IMR-90 (cell line): ENCODE results near the gene DENND1A. TPM values are rescaled to one million over a fixed set of nuclear protein-coding genes. Genes with fewer than 3 reads are reported as not detected.

ENCODE experiments used
- ATAC-seq: fragments of 200-7000 bp; cut with Tn5 transposase; 2 replicates; pipeline ENCODE4 v1.9.1; 2020; ENCODE audit warnings: low read depth, mild to moderate bottlenecking, moderate library complexity
- BruUV-seq: library from RNA; stranded (reverse); fragments of 400-500 nt; replicated peaks from 2 replicates; lab custom pipeline; 2021; lab: Mats Ljungman, UMichigan
- CTCF ChIA-PET: fragments of 300-600 bp; formaldehyde crosslinking; extraction: SDS; loops from one replicate; lab custom pipeline; 2021; ENCODE audit warnings: antibody characterized with exemption; lab: Yijun Ruan, JAX
- POLR2A ChIA-PET: fragments of 300-600 bp; sonication (Branson Sonifier 250); formaldehyde crosslinking; loops from one replicate; lab custom pipeline; 2022; ENCODE audit warnings: antibody characterized with exemption; ENCODE audit not compliant: unreplicated experiment; lab: Charles Lee
- DNase-seq: peaks from one replicate; pipeline ENCODE4 v3.0.0; 2013
- H2AFZ ChIP-seq: replicated peaks from 2 replicates; pipeline ENCODE3; 2013; ENCODE audit warnings: low read length, mild to moderate bottlenecking; ENCODE audit not compliant: poor library complexity
- H2AK5ac ChIP-seq: 2 replicates; pipeline ENCODE4 v1.6.1; 2013; ENCODE audit warnings: low read depth, low read length, inconsistent platforms
- H2AK9ac ChIP-seq: replicated peaks from 2 replicates; pipeline ENCODE3; 2013; ENCODE audit warnings: mild to moderate bottlenecking, low read depth, low read length, moderate library complexity; ENCODE audit not compliant: poor library complexity
- H2BK120ac ChIP-seq: 2 replicates; pipeline ENCODE4 v1.6.1; 2013; ENCODE audit warnings: low read depth, low read length, inconsistent platforms
- H2BK15ac ChIP-seq: 3 replicates; pipeline ENCODE4 v1.6.1; 2013; ENCODE audit warnings: low read depth, low read length, inconsistent platforms
- H2BK20ac ChIP-seq: 2 replicates; pipeline ENCODE4 v1.6.1; 2013; ENCODE audit warnings: low read depth, mild to moderate bottlenecking, inconsistent platforms, low read length, moderate library complexity
- H2BK5ac ChIP-seq: 2 replicates; pipeline ENCODE4 v1.6.1; 2013; ENCODE audit warnings: mild to moderate bottlenecking, low read depth, low read length, inconsistent platforms; ENCODE audit not compliant: poor library complexity, severe bottlenecking
- H3K14ac ChIP-seq: replicated peaks from 2 replicates; pipeline ENCODE4 v1.6.1; 2013; ENCODE audit warnings: low read depth, low read length, inconsistent platforms
- H3K18ac ChIP-seq: 2 replicates; pipeline ENCODE4 v1.6.1; 2013; ENCODE audit warnings: low read depth, low read length, control low read depth
- H3K23ac ChIP-seq: 2 replicates; pipeline ENCODE4 v1.6.1; 2013; ENCODE audit warnings: low read depth, low read length, inconsistent platforms
- H3K27ac ChIP-seq: 2 replicates; pipeline ENCODE4 v1.5.1; 2013; ENCODE audit warnings: mild to moderate bottlenecking, control low read depth, low read length; ENCODE audit not compliant: insufficient read depth
- H3K27me3 ChIP-seq: 2 replicates; pipeline ENCODE4 v1.6.1; 2013; ENCODE audit warnings: low read length; ENCODE audit not compliant: control insufficient read depth, insufficient read depth
- H3K36me3 ChIP-seq: 2 replicates; pipeline ENCODE4 v1.6.1; 2013; ENCODE audit warnings: low read length, mixed read lengths; ENCODE audit not compliant: control insufficient read depth, insufficient read depth
- H3K4ac ChIP-seq: 2 replicates; pipeline ENCODE4 v1.6.1; 2013; ENCODE audit warnings: low read depth, low read length, inconsistent platforms
- H3K4me1 ChIP-seq: 2 replicates; pipeline ENCODE4 v1.6.1; 2013; ENCODE audit warnings: low read length, mixed read lengths; ENCODE audit not compliant: control insufficient read depth, insufficient read depth
- H3K4me2 ChIP-seq: 2 replicates; pipeline ENCODE4 v1.6.1; 2013; ENCODE audit warnings: low read depth, mild to moderate bottlenecking, control low read depth, low read length, moderate library complexity
- H3K4me3 ChIP-seq: 2 replicates; pipeline ENCODE4 v1.5.1; 2013; ENCODE audit warnings: low read depth, mild to moderate bottlenecking, control low read depth, low read length, moderate library complexity; ENCODE audit not compliant: insufficient read depth
- H3K56ac ChIP-seq: 2 replicates; pipeline ENCODE4 v1.6.1; 2013; ENCODE audit warnings: low read length, inconsistent platforms; ENCODE audit not compliant: insufficient read depth; ENCODE audit errors: extremely low read depth
- H3K79me1 ChIP-seq, 2 experiments: 2 replicates each; pipeline ENCODE4 v1.6.1; 2013; ENCODE audit warnings: low read length in 2 of 2, inconsistent platforms in 1 of 2, low read depth in 1 of 2
- H3K9ac ChIP-seq: 2 replicates; pipeline ENCODE4 v1.6.1; 2013; ENCODE audit warnings: low read depth, low read length, control low read depth
- H3K9me1 ChIP-seq: 2 replicates; pipeline ENCODE4 v1.6.1; 2013; ENCODE audit warnings: low read length, inconsistent platforms; ENCODE audit not compliant: insufficient read depth
- H3K9me3 ChIP-seq: 2 replicates; pipeline ENCODE4 v1.6.1; 2013; ENCODE audit warnings: low read length; ENCODE audit not compliant: control insufficient read depth, insufficient read depth
- H4K20me1 ChIP-seq: 2 replicates; pipeline ENCODE4 v1.6.1; 2013; ENCODE audit warnings: low read length, inconsistent platforms; ENCODE audit not compliant: insufficient read depth
- H4K5ac ChIP-seq: 2 replicates; pipeline ENCODE4 v1.6.1; 2013; ENCODE audit warnings: mild to moderate bottlenecking, low read depth, low read length, control low read depth
- H4K8ac ChIP-seq, 2 experiments: 2 replicates each; pipeline ENCODE4 v1.6.1; 2013; ENCODE audit warnings: low read depth in 2 of 2, low read length in 2 of 2, control low read depth in 1 of 2, inconsistent platforms in 1 of 2
- H4K91ac ChIP-seq: 2 replicates; pipeline ENCODE4 v1.6.1; 2013; ENCODE audit warnings: low read depth, low read length, inconsistent platforms; ENCODE audit not compliant: insufficient read depth
- BHLHE40 ChIP-seq: fragments of 150-350 bp; IDR thresholded peaks from 2 replicates; pipeline ENCODE4 v1.6.1; 2016; ENCODE audit warnings: mild to moderate bottlenecking, low read depth, low read length
- CEBPB ChIP-seq: IDR thresholded peaks from 2 replicates; pipeline ENCODE4 v1.6.1; 2012; ENCODE audit warnings: low read depth, low read length, improper control_type of control experiment
- FOS ChIP-seq: fragments of 150-350 bp; IDR thresholded peaks from 2 replicates; pipeline ENCODE4 v1.6.1; 2016; ENCODE audit warnings: low read depth, low read length
- MAFK ChIP-seq: IDR thresholded peaks from 2 replicates; pipeline ENCODE4 v1.6.1; 2012; ENCODE audit warnings: low read depth, low read length, improper control_type of control experiment
- MAZ ChIP-seq: IDR thresholded peaks from 2 replicates; pipeline ENCODE4 v1.6.1; 2012; ENCODE audit warnings: low read depth, mild to moderate bottlenecking, low read length, improper control_type of control experiment, moderate library complexity, borderline replicate concordance
- MXI1 ChIP-seq: IDR thresholded peaks from 2 replicates; pipeline ENCODE4 v1.6.1; 2012; ENCODE audit warnings: low read depth, mild to moderate bottlenecking, low read length, moderate library complexity, borderline replicate concordance
- NFE2L2 ChIP-seq: fragments of 150-350 bp; IDR thresholded peaks from 2 replicates; pipeline ENCODE4 v1.6.1; 2016; ENCODE audit warnings: low read depth, mild to moderate bottlenecking, low read length
- RFX5 ChIP-seq: IDR thresholded peaks from 2 replicates; pipeline ENCODE4 v1.8.0; 2012; ENCODE audit warnings: low read depth, mild to moderate bottlenecking, low read length, moderate library complexity
- SMC3 ChIP-seq: fragments of 150-350 bp; IDR thresholded peaks from 2 replicates; pipeline ENCODE4 v1.6.1; 2016; ENCODE audit warnings: low read depth, mild to moderate bottlenecking, antibody characterized with exemption, low read length, moderate library complexity
- WGBS, 2 experiments: methylation state at CpG; one replicate each; pipeline versions ENCODE4 v1.1.5 to v1.1.7; 2013; ENCODE audit warnings: missing lambda C conversion rate in 2 of 2; ENCODE audit not compliant: insufficient read length in 1 of 2; ENCODE audit errors: extremely low coverage in 2 of 2; 5-methylcytosine and 5-hydroxymethylcytosine counted together
- dilution Hi-C: fragments of 300-500 bp; cut with HindIII; formaldehyde crosslinking; loops from one replicate; pipeline ENCODE4 v1.14.3; 2018; ENCODE audit warnings: low sequenced_read_pairs; ENCODE audit not compliant: unreplicated experiment
- in situ Hi-C: fragments of 300-500 bp; cut with MboI; formaldehyde crosslinking; loops from 3 replicates; pipeline ENCODE4 v1.14.3; 2019; ENCODE audit warnings: low sequenced_read_pairs, inconsistent platforms, mixed read lengths
- intact Hi-C: fragments of 100-400 bp; cut with micrococcal nuclease; formaldehyde crosslinking; loops from 2 replicates; pipeline ENCODE4 v1.10.0; 2022
- polyA plus RNA-seq, 3 experiments: library from polyadenylated mRNA; depleted of rRNA; stranded (reverse); fragments of >200 nt; gene quantifications; 2 replicates each; pipeline ENCODE4 v1.2.3, GENCODE V29; 2012; ENCODE audit warnings: low replicate concordance in 1 of 3
- total RNA-seq: library from RNA; depleted of rRNA; stranded (reverse); fragments of >200 nt; gene quantifications from 2 replicates; pipeline ENCODE4 v1.2.3, GENCODE V29; 2012
- TF ChIP-seq, protein P1 (sequence below): fragments of 150-350 bp; IDR thresholded peaks from 2 replicates; pipeline ENCODE4 v1.6.1; 2017; ENCODE audit warnings: mild to moderate bottlenecking, antibody characterized with exemption, low read length, low read depth

DENND1A gene
- total and polyA plus RNA-seq, 2 of the 4 experiments (the other 2 are of a cell fraction): 21.4 to 27.6 TPM

- no peak overlapping the region for H3K56ac ChIP-seq
- TF ChIP-seq RFX5 (no peak), BHLHE40 (no peak), MAFK (no peak), SMC3 (no peak), NFE2L2 (no peak), CEBPB (no peak), FOS (no peak), MAZ (no peak), MXI1 (no peak)
- TF ChIP-seq, protein P1, sequence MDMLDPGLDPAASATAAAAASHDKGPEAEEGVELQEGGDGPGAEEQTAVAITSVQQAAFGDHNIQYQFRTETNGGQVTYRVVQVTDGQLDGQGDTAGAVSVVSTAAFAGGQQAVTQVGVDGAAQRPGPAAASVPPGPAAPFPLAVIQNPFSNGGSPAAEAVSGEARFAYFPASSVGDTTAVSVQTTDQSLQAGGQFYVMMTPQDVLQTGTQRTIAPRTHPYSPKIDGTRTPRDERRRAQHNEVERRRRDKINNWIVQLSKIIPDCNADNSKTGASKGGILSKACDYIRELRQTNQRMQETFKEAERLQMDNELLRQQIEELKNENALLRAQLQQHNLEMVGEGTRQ: no peak
- no peak overlapping the region for H4K5ac ChIP-seq
- H2BK120ac ChIP-seq: no peak overlapping the region
- no peaks in the 10 kb centered on the region for H3K4me1 ChIP-seq
- in situ Hi-C loops (no loop called here), intact Hi-C loops (no loop called here), dilution Hi-C loops (no loop called here)
- H2AFZ ChIP-seq: no peak overlapping the region
- H3K4me3 ChIP-seq: no peak overlapping the region
- no peaks in the 10 kb centered on the region for H3K27me3 ChIP-seq
- no peak overlapping the region for H3K18ac ChIP-seq
- H3K36me3 ChIP-seq: no peaks in the 10 kb centered on the region
- CTCF ChIA-PET: no interaction called here
- H2AK5ac ChIP-seq: no peak overlapping the region
- H2BK15ac ChIP-seq: no peak overlapping the region
- no peak overlapping the region for H2BK5ac ChIP-seq
- H2BK20ac ChIP-seq: no peak overlapping the region
- H3K27ac ChIP-seq: no peak overlapping the region
- no CpG with 5 or more reads among the region's 4 CpGs for WGBS, 2 experiments
- no peak overlapping the region for H3K23ac ChIP-seq
- DNase-seq (no peak), ATAC-seq (no peak)
- H3K9me3 ChIP-seq: no peaks in the 10 kb centered on the region
- no peak overlapping the region for H4K8ac ChIP-seq
- H3K14ac ChIP-seq: no peak overlapping the region
- no peak overlapping the region for H3K4ac ChIP-seq
- H3K4me2 ChIP-seq: no peak overlapping the region
- no peak overlapping the region for H3K9ac ChIP-seq
- no peaks in the 10 kb centered on the region for H3K79me1 ChIP-seq
- H2AK9ac ChIP-seq: no peak overlapping the region
- POLR2A ChIA-PET: no interaction called here
- no peaks in the 10 kb centered on the region; the same call in 1 of the 2 replicates for H3K9me1 ChIP-seq
- H4K20me1 ChIP-seq: no peaks in the 10 kb centered on the region
- no TSS peak for BruUV-seq
- H4K91ac ChIP-seq: no peak overlapping the region
Observed at GRCh38 chr9:123484130-123484529, 445.8 kb downstream of the DENND1A start.
